Measurements from ENCODE around the gene IFNL2.

DNA sequence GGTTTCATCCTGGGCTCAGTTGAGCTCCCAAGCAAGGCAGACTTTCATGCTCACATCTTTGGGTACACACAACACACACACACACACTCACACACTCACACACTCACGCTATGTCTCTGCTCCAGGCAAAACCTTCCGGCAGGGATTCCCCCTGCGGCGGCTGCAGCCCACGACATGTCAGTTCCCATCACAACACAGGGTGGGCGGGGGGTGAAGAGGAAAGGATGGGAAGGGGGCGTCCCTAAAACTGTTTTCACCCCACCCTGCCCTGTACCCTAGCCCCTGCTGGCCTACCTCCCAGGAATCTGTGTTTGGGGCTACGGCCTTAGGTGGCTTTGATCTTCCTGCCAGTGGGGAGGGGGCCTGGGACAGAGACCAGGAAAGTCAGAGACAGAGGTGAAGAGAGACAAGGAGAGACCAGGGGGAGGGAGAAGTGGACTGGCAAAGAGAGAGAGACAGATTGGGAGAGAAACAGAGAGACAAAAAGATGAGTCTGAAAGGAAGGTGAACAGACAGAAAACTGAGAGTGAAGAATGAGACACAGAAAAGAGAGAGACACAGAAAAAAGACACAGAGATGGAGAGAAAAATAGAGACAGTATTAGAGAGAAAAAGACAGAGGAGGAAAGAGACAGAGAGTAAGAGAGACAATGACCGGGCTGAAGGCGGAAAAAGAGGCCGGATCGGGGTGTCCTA is 48.6 kb downstream of the IFNL2 start:
- TF ChIP-seq CTCF (IDR thresholded peaks at IDR 0.05; ENCODE audit: poor library complexity, severe bottlenecking) (no peak), POLR2AphosphoS5 (IDR thresholded peaks at IDR 0.05) (no peak), EZH2 (IDR thresholded peaks at IDR 0.05; ENCODE audit: borderline replicate concordance, insufficient read depth, low read length, poor library complexity, severe bottlenecking) (no peak), SMC3 (conservative IDR thresholded peaks at IDR 0.05; ENCODE audit: poor library complexity) (no peak)

Data from neural cell (in vitro differentiated cells).